ENCODE results near the gene FAM200C.

DNA sequence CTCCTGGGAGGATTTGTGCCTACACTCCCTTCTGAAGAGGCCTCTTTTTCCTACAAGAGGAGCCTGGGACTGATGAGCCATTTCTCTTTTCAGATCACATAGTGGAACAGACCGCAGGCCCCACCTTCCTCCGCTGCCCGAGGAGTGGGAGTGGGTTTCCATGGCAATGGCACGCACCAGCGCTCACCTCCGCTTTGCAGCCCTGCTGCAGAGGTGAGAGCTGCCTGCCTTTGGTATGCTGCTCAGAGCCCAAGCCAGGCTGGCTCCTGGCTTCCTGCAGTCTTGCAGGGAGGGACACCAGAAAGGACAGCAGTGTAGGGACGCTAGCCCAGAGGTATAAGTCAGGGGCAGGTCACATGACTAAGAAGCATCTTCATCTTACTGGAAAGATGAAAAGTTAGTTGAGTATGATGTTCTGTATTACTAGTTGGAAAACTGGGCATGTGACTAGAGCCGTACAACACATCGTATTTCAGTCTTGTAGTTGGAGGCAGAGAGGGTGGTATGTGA lies 34.2 kb upstream of the FAM200C start:
- TF ChIP-seq, protein P1, sequence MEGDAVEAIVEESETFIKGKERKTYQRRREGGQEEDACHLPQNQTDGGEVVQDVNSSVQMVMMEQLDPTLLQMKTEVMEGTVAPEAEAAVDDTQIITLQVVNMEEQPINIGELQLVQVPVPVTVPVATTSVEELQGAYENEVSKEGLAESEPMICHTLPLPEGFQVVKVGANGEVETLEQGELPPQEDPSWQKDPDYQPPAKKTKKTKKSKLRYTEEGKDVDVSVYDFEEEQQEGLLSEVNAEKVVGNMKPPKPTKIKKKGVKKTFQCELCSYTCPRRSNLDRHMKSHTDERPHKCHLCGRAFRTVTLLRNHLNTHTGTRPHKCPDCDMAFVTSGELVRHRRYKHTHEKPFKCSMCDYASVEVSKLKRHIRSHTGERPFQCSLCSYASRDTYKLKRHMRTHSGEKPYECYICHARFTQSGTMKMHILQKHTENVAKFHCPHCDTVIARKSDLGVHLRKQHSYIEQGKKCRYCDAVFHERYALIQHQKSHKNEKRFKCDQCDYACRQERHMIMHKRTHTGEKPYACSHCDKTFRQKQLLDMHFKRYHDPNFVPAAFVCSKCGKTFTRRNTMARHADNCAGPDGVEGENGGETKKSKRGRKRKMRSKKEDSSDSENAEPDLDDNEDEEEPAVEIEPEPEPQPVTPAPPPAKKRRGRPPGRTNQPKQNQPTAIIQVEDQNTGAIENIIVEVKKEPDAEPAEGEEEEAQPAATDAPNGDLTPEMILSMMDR (IDR thresholded peaks at IDR 0.05; ENCODE audit: insufficient read depth, low read length, poor library complexity, severe bottlenecking), result no peak
- no peak for TF ChIP-seq EZH2phosphoT487 (conservative IDR thresholded peaks at IDR 0.05; ENCODE audit: low read length)

All from SU-DHL-6 (cell line).